ENCODE data around the gene TTLL5.

- TF ChIP-seq CTCF (IDR thresholded peaks at IDR 0.05): no peak
- no peak for TF ChIP-seq POLR2A (IDR thresholded peaks at IDR 0.05)
Observed at GRCh38 chr14:75697386-75697785, 36.3 kb downstream of the TTLL5 start.
